GM21423 (cell line): Measurements from ENCODE around the gene UPF1.

Source experiments
- ATAC-seq: cut with Tn5 transposase; IDR thresholded peaks from one replicate; pipeline ENCODE4 v1.9.1; 2021; ENCODE audit warnings: mild to moderate bottlenecking, moderate library complexity; ENCODE audit not compliant: unreplicated experiment

Gene UPF1

DNA sequence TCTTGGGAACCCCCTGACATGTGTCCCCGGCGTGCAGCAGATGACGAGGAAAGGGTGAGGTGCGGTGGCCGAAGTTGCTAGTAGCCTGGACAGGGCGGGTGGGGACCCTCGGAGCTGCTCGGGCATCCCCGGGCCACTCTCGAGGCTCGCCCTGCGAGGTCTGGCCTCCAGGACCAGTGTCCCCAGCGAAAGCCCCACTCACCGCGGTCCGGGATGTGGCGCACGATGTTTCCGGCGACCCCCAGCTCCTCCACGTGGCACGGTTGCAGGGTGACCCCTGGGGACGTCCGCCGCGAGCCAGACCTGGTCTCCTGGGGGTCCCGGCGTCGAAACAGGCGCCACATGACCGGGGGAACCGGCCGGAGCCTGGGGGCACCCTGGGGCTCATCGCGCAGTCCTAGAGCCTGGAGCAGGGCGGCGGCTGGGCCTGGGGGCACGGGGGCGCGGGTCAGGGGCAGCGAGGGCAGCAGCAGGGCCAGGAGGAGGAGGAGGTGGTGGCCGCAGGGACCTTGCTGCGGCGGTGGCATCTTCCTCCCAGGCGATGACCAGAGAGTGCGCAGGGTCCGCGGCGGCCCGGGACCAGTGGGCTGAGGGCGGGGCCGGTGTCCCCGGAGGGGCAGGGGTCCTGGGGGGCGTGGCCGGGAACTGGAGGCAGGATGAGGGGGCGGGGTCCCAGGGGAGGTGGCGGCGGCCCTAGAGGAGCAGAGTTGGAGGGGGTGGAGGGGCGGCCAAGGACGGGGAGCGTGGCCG is 38.2 kb downstream of the UPF1 start:
- ATAC-seq = no peak

DNA sequence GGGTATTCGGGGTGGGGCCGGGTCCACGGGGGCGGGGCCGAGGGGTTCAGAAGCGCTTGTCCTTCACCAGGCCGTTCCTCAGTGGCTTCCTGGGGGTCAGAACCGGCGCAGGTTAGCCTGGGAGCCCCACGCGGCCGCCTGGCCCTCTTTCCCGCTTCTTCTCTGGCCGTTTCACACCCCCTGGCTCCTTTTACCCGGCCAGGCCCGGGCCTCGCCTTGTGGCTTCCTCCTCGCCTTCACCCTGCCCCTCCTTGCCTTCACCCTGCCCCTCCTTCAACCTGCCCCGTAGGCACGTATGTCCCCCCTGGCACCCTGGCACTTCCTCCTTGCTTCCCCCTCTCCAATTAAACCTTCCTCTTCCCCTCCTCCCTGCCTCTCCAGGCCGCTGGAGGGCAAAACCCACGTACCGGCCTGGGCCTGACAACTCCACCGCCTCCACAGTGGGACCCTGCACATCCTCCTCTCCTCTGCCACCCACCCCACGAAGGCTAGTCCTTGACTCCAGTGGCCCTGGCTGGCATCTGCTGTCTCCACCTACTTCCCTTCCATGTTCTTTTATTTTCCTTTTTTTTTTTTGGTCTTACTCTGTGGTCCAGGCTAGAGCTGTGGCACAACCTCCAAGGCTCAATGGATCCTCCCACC is 38.9 kb downstream of the UPF1 start:
- ATAC-seq = no peak

DNA sequence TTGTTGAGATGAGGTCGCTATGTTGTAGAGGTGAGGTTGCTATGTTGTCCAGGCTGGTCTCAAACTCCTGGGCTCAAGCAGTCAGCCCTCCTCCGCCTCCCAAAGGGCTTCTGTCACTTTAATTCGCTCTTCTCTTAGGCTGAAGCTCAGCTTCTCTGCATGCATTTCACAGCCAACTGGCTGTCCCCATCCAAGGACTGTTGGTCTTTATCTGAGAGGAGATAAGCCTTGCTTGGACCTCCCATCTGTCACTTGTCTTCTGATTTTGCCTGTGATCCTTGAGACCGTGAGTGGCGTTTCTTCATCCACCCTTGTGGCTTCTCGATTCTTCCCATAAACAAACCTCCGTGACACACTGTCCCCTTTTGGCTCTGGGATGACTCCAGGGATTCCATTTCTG is 39.8 kb downstream of the UPF1 start:
- ATAC-seq = no peak

DNA sequence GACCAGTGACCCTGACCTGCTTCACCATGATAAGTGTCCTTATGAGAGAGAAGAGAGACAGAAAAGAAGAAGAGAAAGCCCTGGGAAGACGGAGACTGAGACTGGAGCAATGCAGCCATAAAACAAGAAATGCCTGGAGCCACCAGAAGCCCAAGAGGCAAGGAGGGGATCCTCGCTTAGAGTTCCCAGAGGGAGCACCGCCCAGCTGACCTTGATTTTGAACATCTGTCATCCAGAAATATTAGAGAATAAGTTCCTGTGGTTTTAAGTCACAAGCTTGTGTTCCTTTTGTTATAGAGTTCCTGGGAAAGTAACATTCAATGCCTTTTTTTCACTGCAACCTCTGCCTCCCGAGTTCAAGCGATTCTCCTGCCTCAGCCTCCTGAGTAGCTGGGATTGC is 44.0 kb downstream of the UPF1 start:
- no peak for ATAC-seq

DNA sequence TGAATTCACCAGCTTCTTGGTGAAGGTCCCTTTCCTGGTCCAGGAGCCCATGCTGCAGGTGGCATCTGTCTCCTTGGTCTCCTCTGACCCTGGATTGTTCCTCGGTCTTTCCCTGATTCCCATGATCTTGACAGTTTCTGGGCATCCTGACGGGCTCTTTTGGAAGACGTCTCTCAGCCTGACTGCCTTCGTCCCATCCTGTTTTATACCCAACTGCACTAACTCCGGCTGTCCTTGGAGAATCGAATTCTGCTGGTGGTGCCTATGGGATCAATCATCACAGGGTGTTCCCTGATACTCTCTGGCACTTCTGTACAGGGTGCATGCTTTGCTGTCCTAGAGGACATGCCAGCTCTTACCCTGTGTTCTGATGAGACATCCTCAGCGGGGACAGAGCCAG is 45.1 kb downstream of the UPF1 start:
- no peak for ATAC-seq

DNA sequence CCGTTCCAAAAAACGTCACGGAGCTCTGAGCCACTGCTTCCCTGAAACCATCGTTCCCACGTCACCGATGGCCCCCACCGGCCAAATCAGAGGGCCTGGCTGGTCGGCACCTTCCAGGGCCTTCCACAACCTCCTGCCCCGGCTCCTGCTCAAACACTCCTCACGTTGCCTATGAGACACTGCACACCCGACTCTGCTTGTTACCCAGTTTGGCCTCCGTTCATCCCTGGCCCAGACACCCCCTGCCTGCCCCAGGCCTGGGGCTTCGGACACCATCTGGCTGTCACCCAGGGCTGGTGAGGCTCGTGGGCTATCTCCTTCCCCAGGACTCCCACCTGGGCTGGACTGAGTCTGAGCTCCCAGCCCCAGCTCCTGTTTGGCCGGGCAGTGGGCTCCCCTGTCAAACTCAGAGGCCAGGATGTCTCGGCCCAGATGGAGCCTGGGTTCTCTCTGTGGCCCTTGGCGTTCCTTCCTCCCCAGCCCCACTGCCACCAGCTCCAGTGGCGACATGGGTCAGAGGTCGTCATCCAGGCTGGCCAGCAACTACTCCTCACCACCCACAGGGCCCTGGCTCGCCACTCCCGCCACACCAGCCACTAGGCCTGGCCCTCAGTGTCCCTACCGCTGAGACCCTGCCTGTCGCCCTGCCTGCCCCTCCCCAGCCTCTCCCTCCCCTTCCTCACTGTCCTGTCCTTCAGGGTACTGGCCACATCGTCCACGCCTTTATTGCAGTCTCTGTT is 46.5 kb downstream of the UPF1 start:
- no peak for ATAC-seq

DNA sequence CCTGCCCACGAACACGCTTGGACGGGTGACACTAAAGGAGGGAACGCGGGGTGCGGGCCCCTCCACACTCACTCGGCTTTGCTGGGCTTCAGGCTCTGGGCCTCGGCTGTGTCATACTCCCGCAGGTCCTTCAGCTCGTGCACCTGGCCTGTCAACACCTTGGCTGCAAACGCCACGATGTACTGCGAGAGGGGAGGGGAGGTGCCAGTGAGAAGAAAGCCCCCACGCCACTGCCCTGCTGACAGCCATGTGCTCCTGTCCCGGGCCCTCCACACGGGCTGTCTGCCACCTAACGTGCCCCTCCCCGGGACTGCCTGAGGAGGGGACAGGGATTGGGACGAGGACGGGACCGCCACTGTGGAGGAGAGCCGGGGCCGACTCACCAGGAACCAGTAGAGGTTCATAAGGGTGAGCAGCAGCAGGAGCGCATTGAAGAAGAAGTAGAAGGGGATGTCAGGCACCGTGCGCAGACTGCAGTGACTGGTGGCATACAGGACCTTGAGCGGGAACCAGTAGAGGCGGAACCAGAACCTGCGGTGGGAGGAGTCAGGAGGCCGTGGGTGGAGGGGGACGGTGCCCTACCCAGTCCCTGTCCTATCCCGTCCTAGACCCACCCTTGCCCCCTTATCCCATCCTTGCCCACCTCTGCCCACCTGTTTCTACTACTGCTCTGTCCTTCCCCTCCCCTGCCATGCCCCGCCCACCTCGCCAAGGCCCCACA is 47.3 kb downstream of the UPF1 start:
- ATAC-seq = no peak

DNA sequence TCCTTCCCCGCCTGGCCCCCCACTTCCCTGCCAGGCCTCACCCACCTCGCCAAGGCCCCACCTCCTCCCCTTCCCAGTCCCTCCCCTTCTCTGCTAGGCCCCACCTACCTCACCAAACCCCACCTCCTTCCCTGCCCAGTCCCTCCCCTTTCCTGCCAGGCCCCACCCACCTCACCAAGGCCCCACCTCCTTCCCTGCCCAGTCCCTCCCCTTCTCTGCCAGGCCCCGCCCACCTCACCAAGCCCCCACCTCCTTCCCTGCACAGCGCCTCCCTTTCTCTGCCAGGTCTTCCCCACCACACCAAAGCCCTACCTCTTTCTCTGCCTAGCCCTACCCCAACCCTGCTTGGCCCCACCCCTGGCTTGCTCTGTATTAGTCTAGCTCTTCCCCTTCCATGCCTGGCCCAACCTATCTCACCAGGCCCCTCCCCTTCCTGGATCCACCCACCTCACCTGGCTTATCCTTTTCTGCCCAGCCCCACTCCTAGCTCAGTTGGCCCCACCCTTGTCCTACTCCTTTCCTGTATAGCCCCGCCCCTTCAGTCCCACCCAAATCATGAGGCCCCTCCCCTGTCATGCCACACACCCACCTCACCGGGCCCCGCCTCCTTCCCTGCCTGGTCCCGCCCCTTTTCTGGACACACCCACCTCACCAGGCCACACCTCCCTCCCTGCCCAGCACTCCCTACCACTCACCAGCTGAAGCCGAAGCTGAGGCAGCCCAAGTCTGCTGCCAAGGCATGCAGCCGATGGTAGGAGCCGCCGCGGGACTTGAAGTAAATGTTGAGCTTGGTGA is 48.0 kb downstream of the UPF1 start:
- no peak for ATAC-seq

DNA sequence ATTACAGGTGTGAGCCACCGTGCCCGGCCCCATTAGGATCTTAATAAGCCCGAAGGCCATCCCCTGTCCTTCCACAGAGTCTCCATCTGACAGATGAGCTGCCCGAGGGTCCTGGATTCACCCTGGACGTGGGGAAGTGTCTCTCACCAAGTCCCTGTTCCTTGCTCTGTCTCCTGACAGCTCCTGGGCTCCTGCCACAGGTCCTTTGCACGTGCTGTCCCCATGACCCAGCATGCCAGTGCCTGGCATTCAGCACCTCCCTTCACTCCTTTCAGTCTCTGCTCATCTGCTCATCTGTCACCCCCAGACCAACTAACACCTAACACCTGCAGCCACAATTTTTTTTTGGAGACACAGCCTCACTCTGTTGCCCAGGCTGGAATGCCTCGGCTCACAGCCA is 49.7 kb downstream of the UPF1 start:
- ATAC-seq = no peak

DNA sequence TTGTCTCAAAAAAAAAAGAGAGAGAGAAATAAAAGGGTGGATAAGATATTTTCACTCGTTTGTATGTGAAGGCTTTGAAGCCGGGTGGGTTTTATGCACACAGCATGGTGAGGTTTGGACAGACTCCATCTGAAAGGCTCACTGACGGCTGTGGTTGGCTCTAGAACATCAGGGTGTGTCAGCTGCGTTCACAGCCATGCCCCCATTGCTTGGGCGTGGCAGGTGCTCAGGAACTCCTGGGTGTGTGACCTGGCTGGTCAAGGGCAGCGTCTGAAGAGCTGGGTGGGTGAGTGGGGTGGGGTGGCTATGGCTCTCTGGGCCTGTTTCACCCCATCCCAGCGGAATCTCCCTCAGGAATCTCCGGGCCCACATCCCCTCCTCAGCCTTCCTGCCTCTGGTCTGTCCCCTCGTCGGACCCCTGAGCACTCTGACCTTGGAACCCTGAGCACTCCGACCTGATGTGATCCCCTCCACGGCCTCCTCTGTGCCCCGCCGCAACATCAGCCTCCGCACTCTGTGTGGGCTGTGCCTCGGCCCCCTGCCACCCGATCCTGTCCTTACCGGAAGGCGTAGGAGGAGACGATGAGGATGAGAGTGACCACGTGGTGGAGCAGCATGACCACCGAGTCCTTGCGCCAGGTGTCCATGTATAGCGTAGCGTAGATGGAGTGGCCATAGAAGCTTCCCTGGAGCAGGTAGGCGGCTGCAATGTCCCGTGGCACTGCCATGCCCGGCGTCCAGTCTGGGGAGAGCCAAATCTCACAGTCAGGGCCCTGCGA is 52.0 kb downstream of the UPF1 start:
- ATAC-seq = no peak

DNA sequence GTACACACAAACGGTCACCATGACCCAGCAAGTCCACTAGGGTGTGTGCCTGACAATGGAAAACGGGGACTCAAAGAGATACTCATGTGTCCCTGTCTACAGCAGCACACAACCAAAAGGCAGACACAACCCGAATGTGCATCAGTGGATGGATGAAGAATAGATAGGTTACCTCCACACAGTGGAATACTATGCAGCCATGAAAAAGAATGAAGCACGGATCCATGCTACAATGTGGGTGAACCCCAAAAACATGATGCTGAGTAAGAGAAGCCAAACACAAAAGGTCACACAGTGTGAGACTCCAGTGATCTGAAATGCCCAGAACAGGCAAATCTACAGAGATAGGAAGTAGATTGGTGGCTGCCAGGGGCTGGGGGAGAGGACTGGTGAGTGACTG is 55.2 kb downstream of the UPF1 start:
- ATAC-seq = no peak

DNA sequence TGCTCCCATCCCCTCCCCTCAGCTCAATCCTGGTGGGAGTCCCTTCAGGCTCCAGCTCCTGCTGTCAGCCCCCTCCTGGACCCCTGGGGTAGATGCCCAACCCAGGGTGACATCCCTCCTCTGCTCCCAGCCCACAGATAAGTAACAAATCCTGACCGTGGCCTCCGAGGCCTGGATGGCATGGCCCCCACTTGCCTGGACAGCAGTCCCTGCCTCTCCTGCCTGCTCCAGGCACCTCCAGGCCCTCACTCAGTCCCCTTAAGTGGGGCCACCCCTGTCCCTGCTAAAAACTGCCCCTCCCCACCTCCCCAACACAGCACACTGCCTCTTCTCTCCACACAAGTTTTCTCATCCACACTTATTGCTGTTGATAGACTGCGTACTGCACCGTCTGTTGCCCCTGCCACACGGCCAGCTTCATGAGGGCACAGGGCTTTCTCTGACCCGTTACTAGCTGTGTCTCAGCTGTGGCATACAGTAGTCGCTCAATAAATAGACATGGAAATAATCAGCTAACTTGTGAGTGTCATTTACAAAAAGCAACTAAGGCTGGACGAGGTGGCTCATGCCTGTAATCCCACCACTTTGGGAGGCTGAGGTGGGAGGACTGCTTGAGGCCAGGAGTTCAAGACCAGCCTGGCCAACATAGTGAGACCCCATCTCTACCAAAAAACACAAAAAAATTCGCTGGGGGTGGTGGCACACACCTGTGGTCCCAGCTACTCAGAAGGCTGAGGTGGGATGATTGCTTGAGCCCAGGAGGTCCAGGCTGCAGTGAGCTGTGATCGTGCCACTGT is 58.4 kb downstream of the UPF1 start:
- ATAC-seq = no peak

DNA sequence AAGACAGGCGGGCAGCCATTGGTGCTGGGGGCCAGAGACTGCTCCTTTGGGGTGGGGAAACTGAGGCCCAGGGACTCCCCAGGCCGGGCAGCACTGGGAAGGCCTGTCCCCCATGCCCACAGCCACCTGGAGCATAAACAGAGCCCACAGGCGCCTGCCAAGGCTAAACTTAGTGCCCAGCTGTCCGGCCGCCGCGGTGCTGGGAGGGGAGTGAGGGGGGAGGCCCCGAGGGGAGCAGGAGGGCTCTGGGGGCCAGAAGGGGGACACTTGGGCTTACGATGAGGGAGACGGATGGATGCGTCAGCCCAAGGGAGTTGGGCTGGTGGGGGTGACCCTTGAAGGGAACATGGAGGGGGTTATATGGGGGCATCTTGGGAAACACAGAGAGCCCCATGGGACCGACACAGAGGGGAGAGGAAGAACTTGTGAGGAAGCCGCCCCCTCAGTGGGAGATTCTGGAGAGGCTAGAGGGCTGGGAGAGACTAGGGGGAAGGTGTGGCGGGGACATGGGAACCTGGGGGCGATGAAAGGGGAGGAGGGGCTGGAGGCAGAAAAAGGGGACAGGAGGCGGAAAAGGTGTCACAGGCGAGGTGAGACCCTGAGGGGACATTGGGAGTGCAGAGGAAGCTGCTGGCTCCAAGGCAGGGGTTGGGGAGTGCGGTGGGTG is 62.0 kb downstream of the UPF1 start:
- ATAC-seq = no peak

DNA sequence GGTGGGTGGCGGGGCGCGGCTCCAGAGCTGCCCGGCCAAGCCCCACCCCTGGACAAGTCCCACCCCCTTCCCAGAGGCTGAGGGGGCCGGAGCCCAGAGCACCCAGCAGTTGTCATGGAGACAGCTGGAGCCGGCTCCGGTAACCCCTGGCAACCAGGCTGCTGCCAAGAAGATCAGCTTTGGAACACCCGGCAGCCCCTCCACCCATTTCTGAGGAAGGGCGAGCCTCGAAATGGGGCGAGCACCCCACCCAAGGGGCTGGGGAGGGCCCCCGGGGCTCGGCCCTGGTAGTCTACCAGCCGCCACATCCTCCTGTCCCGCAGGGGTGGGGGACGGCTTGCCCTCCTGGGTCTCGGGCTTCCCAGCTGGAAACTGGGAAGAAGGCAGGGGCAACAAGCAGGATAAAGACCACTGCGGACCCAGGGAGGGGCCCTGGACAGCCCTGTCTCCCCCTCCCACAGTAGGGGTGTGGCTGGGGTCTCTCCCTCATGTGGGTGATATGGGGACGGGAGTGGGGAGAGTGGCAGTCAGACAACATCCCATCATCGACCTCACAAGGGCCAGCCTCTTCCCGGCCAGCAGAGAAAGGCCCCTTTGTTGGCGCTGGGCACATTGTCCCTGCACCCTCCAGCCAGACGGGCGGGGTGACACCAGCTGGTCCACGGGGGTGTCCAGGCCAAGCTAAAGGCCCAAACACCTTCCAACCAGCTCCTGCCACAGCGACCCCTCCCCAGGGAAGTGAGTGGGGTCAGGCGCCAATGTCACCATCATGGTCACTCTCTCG is 62.7 kb downstream of the UPF1 start:
- ATAC-seq = no peak

DNA sequence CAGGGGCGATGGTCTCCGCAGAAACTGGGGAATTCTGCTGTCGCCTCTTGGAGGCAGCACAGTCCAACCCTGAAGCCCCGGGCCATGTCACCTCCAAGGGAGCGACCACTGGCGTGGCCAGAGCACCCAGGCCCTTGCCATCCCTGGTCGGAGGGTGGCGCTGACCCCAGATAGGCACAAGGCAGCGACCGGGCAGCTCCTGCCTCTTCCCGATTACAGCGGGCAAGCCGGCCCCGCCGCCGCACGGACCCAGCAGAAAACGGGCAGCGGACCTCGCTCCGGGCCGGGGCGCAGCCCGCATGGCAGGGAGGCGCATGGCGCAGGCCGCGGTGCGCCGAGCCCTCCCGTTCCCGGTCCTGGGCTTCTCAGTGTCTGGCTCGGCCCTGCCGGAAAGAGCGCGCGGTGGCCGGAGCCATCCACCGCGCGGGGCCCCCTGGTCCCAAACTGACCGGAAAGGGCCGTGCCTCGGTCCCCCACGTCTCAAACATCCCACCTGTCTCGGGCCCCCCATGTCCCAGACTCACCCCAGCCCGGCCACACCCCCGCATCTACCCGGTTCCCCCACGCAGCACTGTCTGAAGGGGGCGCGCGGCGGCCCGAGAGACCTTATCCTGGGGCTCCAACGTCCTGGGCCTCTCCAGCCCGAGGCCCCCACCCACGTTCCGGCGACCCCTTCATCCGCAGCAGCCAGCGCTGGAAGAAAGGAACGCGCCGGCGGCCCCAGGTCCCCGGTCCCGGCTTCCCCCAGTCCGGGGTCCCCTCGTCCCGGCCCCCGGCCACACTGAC is 63.5 kb downstream of the UPF1 start:
- ATAC-seq = no peak

DNA sequence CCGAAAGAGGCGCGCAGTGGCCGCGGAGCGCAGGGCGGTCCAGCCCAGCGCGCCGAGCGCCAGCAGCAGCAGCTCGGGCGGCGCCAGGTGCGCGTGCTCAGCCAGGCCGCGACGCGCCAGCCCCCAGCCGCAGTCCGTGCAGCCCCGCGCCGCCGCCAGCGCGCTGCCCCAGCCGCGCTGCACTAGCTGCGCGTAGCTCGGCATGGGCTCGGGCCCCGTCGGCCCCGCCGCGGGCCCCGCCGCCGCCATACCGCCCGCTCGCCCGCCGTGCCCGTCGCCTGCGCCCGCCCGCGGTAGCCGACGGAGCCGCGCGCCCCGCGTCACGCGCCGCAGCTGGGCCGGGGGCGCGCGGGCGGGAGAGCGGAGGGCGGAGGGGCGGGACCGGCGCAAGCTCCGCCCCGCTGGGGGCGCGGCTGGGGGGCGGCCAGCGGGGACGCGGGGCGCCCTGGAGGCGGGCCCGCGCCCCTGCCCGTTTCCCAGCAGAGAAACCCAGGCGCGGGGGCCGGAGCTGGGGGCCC is 64.1 kb downstream of the UPF1 start, which contains the start of gene CERS1:
Gene CERS1, minus strand, starts transcription at position 335 of the 518 bp plus-strand sequence. Its CDS starts 86 bp downstream, at position 249.
- ATAC-seq = no peak

DNA sequence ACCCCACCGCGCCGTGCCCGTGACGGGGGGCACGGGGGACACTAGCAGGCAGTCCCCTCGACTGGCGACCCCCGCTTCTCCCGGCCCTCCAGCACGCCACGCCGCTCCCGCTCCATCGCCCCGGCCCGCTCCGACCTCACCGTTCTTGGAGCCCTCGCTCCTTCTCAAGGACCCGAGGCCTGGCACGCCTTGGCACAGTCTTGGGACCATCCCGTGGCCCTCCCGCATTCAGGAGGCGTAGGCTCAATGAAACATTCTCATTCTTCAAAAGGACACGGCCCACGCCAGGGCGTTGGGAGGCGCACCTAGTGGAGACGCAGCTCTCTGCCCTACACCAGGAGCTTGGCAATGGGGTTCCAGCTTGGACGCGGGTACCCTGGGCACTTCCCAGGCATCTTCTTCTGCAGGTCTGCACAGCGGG is 64.7 kb downstream of the UPF1 start:
- no peak for ATAC-seq
